ENCODE data around the gene COX7A2.

COX7A2 gene, protein sequence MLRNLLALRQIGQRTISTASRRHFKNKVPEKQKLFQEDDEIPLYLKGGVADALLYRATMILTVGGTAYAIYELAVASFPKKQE

DNA sequence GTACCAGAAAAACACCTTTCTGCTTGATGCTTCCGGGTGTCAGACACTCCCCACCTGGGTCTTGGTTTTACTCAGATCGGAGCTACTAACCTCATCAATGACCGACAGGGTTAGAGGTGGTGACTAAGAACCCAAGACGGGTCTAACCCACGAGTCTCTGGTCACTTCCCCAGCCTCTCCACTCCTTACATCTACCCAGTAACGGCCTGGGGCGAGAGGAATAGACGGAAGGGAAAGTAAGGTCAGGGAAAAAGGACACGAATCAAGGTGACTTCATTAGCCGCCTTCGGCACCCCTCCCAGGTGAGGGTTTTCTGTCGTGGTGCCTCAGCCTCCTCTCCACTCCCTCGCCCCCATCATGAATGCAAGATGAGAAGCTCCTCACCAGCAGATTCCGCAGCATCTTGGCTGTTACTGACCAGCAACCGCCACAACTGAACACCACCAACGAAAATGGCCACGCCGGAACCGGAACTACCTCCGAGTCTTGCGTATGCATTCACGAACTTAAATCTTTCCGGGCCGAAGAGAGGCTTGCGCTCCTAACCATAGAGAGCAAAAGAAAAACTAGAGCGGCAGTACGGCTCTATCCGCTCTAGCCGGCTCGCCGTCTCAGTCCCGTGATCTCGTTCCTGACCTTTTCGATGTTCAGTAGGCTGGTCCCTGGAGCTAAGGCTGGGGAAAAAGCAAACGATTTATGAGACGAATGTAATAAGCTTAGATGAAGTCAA lies at the start of gene COX7A2:
Gene COX7A2 (minus strand): TSS at position 469 of the 730 bp plus-strand sequence. CDS start 67 bp downstream, at position 402.
- DNase-seq (ENCODE audit: low spot score): peak; percentile 88

DNA sequence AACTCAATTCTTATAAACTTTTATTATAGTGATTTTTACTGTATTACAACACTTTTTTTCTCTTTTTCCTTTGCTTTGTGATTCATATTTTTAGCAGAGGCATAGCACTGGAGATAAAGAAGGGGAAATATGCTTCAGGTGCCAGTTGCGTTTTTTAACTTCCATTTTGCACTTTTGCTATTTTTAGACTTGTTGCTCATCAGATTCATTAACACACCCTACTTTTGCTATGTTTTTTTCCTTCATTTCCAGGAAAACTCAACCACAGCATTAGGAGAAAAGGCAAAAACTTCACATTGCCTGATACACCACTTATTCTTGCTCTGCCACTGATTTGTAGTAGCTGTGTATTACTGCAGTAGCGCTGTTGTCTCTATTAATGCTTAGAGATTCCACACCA lies 49.0 kb upstream of the COX7A2 start:
- no peak for DNase-seq (ENCODE audit: low spot score)

DNA sequence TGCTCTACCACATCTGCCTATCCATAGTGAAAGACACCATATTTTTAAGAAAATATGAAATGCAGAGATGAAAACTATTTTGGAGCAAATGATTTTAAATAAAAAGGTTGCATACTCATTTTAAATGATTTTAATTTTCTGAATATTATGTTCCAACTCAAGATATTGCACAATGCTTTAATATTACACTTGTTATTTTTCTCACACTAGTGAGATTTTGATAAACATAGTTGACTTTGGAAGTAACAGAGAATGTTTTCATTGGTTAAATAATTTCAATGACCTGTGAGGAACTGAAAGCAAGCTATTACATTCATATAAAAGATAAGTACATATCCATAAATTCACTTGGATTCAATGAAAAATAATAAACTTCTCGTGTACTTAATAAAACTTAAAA lies 48.1 kb upstream of the COX7A2 start:
- no peak for DNase-seq (ENCODE audit: low spot score)

DNA sequence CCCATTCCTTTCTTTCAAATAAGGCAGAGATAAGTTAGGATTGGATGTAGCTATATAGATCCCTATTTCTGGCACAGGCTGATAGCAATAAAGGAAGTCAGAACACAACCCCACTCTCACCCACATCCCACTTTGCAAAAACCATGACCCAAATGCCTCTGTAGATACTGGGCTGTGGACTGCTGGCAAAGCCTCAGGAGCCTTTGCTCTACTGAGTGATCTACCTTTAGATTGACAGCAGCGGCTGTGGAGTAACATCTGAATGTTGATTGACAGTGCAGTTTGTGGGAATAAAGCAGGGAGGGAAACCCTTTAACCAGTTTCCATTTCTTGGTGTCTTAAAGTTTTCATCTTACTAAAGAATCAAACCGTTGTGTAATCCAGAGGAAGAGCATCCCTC lies 47.7 kb upstream of the COX7A2 start:
- DNase-seq (ENCODE audit: low spot score): no peak

DNA sequence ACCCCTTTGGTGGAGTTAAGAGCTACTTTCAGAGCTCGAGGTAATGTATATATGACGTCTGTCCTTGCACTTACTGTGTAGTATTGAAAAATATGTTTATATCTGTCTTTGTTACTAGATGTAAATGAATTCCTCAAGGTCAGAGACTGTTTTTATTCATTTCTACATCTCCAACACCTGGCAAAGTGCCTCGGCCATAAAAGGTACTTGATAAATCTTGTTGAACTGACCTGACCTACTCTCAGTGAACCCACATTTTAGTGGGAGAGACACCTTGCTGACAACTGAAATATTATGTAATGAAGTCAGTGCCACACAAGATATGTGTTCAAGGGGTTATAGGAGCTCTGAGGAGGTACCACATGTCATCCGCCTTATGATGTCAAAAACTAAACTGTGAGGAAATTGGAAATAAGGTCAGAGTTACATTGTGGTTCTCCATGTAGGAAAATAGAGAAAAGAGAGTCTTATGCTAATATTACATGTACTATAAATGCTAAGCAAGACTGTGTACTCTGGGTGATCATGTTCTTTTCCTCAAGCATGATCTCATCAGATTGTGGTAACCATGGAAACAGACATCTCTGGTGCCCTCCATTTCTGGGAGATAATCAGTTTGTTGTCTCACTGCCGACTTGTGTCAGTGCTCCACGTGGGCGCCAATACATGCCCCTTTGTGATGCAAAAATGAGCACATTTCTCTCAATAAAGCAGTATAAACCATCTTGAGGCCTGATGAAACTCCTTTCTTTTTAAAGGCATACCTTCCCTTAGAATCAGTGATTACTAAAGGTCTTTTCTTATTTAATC lies 46.7 kb upstream of the COX7A2 start:
- DNase-seq (ENCODE audit: low spot score): no peak

DNA sequence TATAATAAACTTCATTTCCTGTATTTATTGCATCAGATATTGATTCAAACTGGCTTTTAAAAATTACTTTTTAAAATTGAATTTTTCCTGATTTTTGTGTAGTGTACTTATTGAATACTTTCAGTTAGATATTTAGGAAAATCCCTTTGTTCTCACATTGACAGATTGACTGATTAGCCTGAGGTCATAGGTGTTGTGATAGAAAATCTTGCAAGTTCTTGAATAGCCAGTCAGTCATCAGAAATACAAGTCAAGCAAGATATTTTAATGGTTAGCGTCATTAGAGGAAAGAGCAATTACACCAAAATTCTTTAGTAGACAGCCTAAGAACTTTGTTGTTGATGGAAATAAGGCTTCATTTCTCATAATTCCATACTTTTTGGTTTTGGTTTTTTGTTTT lies 44.4 kb upstream of the COX7A2 start:
- DNase-seq (ENCODE audit: low spot score): no peak

DNA sequence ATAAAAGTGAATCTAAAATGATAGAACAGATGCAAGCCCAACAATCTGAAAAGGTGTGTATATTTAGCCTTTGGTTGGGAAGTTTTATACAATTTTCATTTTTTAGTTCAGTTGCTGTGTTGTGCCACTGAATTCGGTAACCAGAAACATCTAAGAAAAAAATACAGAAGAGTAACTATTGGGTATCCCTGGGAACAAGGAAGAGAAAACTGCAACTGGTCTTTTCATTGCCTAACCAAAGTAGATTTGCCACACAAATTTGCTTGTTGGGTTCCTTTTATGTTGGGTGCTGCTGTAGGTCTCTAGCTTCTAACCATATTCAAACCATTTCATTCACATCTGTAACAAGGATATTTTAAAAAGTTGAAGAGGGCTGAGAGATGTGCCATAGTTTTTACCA lies 43.8 kb upstream of the COX7A2 start:
- no peak for DNase-seq (ENCODE audit: low spot score)

DNA sequence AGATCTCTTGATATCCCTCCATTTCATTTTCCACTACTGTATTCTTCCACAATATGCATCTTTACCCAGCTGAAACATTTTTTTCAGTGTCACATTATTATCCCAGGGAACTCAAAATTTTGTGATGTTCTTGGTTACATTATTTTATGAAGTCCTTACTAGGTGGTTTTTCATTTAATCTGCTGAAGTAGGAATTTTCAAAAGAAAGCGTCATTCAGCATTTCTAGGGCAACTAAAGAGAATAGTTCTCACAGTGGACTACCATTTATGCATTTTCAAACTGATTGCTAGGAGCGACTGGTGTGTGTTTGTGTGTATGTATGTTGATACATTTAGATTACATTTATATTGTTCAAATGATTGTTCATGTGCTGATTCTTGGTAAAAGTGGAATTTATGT lies 43.4 kb upstream of the COX7A2 start:
- DNase-seq (ENCODE audit: low spot score): no peak

DNA sequence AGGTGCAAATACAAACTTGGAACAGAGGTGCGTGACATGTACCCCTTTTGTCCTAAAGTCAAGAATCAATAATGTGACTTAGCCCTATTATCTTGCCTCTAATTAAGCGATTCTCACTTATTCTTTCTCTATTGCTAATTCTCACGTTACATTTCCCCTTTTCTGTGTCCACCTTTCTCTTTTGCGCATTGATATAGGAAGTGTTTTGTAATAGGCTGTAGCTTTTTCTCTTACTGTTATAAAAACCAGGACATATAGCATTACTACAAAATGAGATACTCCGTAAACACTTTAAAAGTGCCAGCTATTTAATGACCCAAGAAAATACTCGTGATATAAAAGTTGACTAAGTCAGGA lies 41.7 kb upstream of the COX7A2 start:
- DNase-seq (ENCODE audit: low spot score): no peak

DNA sequence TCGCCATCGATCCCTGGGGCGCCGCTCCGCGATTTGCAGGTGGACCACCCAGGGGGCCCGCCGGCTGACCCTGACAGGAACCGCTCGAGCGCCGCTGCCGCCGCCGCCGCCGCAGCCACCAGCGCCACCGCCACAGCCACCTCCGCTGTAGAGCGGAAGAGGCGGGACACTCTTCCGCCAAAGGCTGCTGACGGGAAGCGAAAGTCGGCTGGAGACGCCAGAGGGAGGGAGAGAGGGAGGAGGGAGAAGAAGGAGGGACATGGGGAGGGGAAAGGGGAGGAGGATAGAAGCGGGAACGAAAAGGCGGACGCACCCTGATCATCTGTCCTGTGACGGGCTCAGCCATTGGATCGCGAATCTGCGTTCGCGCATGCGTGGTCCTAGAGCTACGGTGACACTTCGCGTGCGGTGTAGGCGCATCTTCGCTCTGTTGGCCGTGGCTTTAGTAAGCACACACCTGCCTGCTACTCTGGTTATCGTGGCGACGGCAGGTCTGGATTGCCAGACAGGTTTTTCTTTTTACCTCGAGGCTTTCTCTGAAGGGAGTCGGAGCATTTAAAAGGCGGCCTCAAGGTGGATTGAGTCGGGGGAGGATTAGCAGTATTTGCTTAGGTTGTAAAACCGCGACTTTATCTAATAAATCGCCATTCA lies 41.2 kb upstream of the COX7A2 start, which contains the start of gene TMEM30A:
Gene TMEM30A (minus strand): TSS at position 161 of the 651 bp plus-strand sequence. CDS start 154 bp downstream, at position 7.
- DNase-seq (ENCODE audit: low spot score): peak; percentile 95

DNA sequence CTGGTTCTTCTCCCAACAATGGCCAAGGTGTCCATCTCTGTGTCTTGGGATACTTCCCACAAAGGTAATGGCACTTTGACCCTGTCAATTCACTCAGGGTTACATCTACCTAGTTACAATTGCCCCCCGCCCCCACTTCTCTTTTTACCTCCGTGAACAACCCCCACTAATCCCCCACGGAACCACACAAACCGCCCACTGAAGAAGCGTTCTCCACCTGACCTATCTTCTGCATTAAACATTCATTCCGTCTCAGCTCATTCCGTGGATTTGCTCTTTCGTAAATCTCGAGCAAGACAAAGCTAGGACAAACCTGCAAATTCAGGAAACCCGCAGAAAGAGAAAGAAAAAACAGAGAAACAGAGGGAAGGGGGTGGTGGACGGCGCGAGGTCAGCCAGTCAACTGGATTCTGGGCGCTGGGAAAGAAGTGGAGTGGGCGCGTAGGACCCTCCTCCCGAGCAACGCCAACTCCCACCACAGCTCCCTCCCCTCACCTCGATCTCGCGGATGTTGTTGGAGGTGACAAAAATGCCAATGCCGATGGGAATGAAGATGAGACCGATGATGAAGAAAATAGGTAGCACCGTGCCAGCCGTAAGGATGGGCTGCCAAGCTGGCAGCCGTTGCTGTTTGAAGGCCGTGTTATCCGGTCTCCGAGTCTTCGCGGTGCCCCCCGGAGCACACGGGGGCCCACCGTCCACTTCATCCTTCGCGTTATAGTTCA lies 40.5 kb upstream of the COX7A2 start:
- DNase-seq (ENCODE audit: low spot score): no peak

DNA sequence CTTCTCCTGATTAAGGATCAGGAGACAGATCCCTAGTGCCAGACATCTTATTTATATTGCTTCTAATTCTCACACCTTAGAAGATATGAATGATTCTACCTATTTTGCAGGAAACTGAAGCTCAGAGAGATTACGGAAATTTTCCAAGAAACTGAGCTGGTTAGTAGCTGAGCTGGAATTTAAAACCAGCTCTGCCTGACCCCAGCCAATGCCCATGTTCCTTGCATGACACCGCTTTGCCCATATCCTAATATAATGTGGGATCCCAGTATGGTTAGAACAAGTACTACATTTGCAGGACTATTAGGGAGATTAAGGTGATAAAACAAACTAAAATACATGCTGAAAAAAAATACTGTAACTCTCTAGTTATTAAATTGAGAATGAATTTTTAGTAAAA lies 39.1 kb upstream of the COX7A2 start:
- no peak for DNase-seq (ENCODE audit: low spot score)

DNA sequence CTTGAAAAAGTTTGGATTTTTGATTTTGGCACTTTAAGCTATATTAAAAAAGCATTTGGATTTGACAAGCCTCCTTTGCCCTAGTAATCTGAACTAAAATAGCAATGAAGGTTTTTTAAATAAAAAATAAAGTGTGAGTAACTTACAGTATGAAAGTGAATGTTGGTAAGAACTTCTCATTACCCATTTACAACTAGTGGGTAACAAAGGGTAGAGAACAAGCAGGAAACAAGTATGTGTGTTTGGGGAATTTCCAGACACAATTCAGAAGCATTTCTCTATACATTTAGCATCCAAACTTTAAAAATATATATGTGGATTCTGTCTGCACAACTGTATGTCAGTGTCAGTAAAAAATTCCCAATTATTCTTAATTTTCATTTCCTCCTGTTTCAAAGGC lies 38.1 kb upstream of the COX7A2 start:
- DNase-seq (ENCODE audit: low spot score): no peak

DNA sequence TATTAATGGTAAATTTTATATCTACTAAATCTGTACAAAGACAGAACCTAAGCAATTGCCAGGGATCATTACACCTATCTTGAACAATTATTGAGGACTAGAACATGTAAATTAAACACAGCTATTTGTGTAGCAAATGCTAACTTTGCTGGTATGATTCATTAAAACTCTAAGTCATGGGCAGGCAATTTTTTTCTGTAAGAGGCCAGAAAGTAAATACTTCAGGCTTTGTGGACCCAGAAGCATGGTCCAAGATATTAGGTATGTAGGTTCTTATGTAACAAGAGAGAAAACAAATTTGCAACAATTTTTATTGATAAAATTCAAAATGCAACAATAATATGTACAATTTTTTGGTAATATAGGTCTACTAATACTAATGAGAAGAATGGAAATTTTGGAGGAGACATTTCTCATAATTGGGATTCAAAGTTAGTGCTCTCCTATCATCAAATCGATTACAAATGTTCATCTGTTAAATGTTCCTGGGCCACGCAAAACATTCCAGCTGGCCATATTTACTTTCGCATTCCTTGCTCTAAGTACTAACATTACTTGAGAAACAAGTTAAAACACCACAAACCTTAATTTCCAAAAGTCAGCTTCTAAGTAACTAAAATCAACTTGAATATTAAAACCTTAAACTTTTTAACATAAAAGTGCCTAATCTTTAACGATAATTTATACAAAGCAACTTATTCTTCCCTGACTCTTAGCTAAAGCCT lies 36.7 kb upstream of the COX7A2 start:
- DNase-seq (ENCODE audit: low spot score): no peak

DNA sequence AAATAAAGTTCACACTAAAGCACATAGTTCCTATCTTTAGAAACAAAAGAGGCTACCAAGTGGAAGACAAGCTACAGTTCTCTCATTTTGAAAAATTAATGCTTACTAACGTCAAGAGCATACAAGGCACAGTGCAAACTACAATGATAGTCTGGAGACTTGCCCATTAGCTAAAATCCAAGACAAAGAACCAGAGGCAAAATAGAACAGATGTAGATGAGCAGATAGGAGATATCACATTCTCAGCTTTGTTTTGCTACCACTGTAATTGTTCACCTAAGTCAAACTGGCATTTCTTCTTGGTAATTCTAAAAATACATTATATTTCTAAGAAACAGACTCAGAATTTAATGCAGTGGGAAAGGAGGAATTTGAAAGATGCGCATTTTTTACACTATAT lies 35.8 kb upstream of the COX7A2 start:
- DNase-seq (ENCODE audit: low spot score): no peak

DNA sequence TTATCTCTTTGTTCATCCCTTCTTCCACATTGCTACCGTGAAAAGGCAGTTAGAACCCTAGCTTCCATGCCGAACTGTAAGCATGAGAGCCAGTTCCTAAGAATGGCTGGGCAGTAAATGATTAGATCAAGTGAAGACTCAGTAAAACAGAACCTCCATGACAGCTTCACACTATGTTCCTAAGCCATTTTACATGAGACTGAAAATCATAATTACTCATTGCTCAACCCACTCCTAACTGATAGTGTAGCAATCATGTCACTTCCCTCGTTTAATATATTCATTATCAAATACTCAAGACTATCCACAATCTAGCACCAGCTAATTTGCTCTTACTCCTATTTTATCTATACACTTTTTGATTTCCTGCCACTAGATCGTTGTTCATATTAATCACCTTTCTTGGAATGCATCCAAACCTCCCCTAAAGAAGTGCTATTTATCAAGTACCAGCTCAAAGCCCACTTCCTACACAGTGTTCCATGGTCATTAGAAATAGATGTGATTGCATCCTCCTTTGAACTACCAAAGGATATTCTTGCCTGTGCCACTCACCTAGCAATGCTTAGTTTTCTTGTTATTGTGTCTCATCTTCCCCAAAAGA lies 35.0 kb upstream of the COX7A2 start:
- no peak for DNase-seq (ENCODE audit: low spot score)

DNA sequence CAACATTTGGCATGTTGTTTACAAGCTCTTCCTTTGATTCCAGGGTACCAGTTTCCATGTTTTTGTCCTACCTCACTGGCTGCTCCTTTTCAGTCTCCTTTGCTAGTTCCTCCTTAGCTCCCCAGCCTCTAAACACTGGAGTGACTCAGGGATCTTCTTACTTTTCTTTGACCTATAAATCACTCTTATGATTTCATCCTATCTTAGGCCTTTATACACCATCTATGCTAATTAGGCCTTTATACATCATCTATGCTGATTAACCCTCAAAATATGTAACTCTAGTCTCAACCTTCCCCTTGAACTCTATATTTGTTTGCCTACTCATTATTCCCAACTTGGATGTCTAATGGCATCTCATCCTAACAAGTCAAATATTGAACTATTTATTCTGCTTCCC lies 31.5 kb upstream of the COX7A2 start:
- no peak for DNase-seq (ENCODE audit: low spot score)

DNA sequence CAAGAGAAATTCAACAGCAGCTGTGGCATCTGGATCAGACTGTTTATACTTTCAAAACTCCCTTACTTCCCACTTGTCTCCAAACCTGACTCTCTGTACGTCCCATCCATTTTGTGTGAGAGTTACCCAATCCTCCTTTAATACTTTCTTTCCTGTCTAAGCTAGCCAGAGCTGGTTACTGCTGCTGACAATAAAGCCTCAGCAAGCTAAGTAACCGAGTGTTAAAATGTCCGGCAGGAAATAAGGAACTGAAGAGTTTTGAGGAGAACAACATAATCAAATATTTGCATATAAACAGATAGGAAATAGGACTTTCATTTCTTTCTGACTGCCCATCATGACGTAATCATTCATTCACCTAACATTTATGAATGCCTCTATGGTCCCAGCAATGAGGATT lies 29.4 kb upstream of the COX7A2 start:
- no peak for DNase-seq (ENCODE audit: low spot score)

DNA sequence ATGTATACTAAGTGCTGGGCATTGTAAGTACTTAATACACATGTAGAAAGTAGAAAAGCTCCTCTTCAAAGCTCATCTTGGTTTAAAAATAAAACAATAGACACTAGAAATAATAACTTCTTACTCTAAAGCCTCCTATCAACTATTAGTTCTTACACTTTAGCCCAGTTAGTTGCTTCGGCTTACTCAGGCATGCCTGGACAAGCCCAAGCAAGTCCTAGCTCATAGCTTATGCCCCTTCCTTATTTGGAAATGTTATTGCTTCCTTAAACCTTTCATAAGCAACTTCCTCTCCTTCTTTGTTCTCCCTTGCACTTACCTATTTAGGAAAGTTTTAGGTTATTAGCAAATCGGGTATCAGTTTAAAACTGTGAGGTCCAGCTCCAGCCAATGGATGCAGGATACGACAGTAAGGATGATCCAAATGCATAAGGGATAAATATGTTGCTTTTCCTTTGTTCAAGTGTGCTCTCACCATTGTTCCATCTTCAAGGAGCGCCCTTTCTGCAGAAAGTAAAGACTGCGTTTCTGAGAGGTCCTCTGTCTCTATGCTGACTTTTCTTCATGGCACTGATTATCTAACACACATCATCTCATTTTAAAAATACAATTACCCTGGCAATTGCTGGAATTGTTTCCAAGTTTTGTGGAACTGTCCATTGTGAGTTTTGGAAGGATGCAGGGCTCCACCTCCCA lies 28.7 kb upstream of the COX7A2 start:
- DNase-seq (ENCODE audit: low spot score): no peak

DNA sequence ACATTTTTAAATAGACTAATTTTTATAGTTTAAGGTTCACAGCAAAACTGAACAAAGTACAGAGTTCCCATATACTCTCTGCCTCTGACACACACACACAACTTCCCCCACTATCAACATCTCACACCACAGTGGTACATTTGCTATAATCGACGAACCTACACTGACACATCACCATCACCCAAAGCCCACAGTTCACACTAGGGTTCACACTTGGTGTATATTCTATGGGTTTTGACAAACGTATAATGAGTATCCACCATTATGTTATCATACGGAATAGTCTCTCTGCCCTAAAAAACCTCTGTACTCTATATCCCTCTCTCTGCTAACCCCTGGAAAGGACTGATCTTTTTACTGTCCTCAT lies 25.4 kb upstream of the COX7A2 start:
- no peak for DNase-seq (ENCODE audit: low spot score)
